HT-29 (cell line): ENCODE measurements around the gene TMEM151A. TPM values are rescaled to one million over a fixed set of nuclear protein-coding genes. Genes with fewer than 3 reads are reported as not detected.
"Not testable (repeated sequence)": the region's sequence is repeated elsewhere in the genome, so short reads cannot be mapped to it uniquely, and the experiment has no call there.

Experiments used
- DNase-seq: peaks from one replicate; pipeline ENCODE4 v3.0.0-alpha.2; 2015; ENCODE audit warnings: low spot score
- total RNA-seq: library from RNA; depleted of rRNA; stranded (reverse); fragments of >200 nt; shearing (Covaris generic); gene quantifications from 2 replicates; pipeline ENCODE4 v1.2.3, GENCODE V29; 2014; rRNA removed

TMEM151A gene
- total RNA-seq = 0.05 and 0.08 TPM in 2 replicates

GRCh38 chr11:66291706-66292542 is at the start of gene TMEM151A:
TSS of gene TMEM151A (plus strand) at chr11:66291894. CDS start at chr11:66292014, 120 bp downstream.
- DNase-seq = no peak

GRCh38 chr11:66242095-66242765 is 49.5 kb upstream of the TMEM151A start:
- no peak for DNase-seq

- DNase-seq = no peak
Measured at GRCh38 chr11:66243782-66244535, 47.7 kb upstream of the TMEM151A start.

- no peak for DNase-seq
Measured at GRCh38 chr11:66247295-66247694, 44.4 kb upstream of the TMEM151A start.

- no peak for DNase-seq
Measured at GRCh38 chr11:66247801-66248200, 43.9 kb upstream of the TMEM151A start.

- no peak for DNase-seq
Measured at GRCh38 chr11:66248903-66249302, 42.8 kb upstream of the TMEM151A start.

- DNase-seq = no peak
Measured at GRCh38 chr11:66251809-66252208, 39.9 kb upstream of the TMEM151A start.

GRCh38 chr11:66253081-66253480 is 38.6 kb upstream of the TMEM151A start:
- not testable (repeated sequence) for DNase-seq

- no peak for DNase-seq
Measured at GRCh38 chr11:66258473-66258893, 33.2 kb upstream of the TMEM151A start.

- no peak for DNase-seq
Measured at GRCh38 chr11:66259225-66259624, 32.5 kb upstream of the TMEM151A start.

GRCh38 chr11:66259956-66260355 is 31.7 kb upstream of the TMEM151A start:
- no peak for DNase-seq

GRCh38 chr11:66261578-66261977 is 30.1 kb upstream of the TMEM151A start:
- no peak for DNase-seq

GRCh38 chr11:66262191-66262590 is 29.5 kb upstream of the TMEM151A start:
- no peak for DNase-seq

GRCh38 chr11:66262696-66263095 is 29.0 kb upstream of the TMEM151A start:
- no peak for DNase-seq

- DNase-seq = no peak
Measured at GRCh38 chr11:66263231-66263630, 28.5 kb upstream of the TMEM151A start.

GRCh38 chr11:66263785-66264184 is 27.9 kb upstream of the TMEM151A start:
- no peak for DNase-seq

- DNase-seq = no peak
Measured at GRCh38 chr11:66264383-66264782, 27.3 kb upstream of the TMEM151A start.

GRCh38 chr11:66264914-66265313 is 26.8 kb upstream of the TMEM151A start:
- peak; percentile 42 for DNase-seq

GRCh38 chr11:66265531-66266377 is 25.9 kb upstream of the TMEM151A start:
- DNase-seq = no peak

GRCh38 chr11:66266378-66267038 is 25.2 kb upstream of the TMEM151A start:
- no peak for DNase-seq

GRCh38 chr11:66267039-66267378 is 24.7 kb upstream of the TMEM151A start:
- no peak for DNase-seq
